ENCODE measurements around the gene SOX15. TPM values are rescaled to one million over a fixed set of nuclear protein-coding genes. Genes with fewer than 3 reads are reported as not detected.

SOX15 gene
- total RNA-seq, 4 donors from 2014 or later, result 1.9 to 2.7 (median 2.4) TPM; not detected in 1

DNA sequence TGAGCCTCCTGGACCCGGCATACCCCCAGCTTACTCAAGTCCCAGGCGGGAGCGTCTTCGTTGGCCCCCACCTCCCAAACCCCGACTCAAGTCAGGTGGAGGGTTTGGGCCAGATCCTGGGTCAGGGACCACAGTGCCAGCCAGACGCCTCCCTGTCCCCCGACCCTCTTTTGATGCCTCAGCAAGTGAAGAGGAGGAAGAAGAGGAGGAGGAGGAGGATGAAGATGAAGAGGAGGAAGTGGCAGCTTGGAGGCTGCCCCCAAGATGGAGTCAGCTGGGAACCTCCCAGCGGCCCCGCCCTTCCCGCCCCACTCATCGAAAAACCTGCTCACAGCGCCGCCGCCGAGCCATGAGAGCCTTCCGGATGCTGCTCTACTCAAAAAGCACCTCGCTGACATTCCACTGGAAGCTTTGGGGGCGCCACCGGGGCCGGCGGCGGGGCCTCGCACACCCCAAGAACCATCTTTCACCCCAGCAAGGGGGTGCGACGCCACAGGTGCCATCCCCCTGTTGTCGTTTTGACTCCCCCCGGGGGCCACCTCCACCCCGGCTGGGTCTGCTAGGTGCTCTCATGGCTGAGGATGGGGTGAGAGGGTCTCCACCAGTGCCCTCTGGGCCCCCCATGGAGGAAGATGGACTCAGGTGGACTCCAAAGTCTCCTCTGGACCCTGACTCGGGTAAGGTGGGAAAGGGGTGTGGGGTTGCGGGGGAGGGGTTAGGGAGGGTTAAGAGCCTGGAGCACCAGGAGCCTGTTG lies 26.6 kb downstream of the SOX15 start:
- no peak overlapping the region for H3K27ac ChIP-seq
- TF ChIP-seq, protein P1, sequence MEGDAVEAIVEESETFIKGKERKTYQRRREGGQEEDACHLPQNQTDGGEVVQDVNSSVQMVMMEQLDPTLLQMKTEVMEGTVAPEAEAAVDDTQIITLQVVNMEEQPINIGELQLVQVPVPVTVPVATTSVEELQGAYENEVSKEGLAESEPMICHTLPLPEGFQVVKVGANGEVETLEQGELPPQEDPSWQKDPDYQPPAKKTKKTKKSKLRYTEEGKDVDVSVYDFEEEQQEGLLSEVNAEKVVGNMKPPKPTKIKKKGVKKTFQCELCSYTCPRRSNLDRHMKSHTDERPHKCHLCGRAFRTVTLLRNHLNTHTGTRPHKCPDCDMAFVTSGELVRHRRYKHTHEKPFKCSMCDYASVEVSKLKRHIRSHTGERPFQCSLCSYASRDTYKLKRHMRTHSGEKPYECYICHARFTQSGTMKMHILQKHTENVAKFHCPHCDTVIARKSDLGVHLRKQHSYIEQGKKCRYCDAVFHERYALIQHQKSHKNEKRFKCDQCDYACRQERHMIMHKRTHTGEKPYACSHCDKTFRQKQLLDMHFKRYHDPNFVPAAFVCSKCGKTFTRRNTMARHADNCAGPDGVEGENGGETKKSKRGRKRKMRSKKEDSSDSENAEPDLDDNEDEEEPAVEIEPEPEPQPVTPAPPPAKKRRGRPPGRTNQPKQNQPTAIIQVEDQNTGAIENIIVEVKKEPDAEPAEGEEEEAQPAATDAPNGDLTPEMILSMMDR (IDR thresholded peaks at IDR 0.05), result no peak
- TF ChIP-seq POLR2A (IDR thresholded peaks at IDR 0.05), result no peak
- H3K9me3 ChIP-seq, result peaks cover 0 to 4% (median 0%) of the 10 kb centered on the region in 4 donors
- DNase-seq, result no peak
- peaks cover 5 to 54% (median 26%) of the 10 kb centered on the region in 4 donors for H3K4me1 ChIP-seq
- peaks cover 0 to 44% (median 0%) of the 10 kb centered on the region in 3 donors for H3K36me3 ChIP-seq
- H3K27me3 ChIP-seq, result no peaks in the 10 kb centered on the region
- peak overlapping the region in 1 of 4 donors; percentile 99 for H3K4me3 ChIP-seq

- Histone ChIP-seq H3K9me3 (peaks cover 0 to 4% (median 0%) of the 10 kb centered on the region in 4 donors), H3K27me3 (no peaks in the 10 kb centered on the region), H3K4me1 (peaks cover 9 to 61% (median 32%) of the 10 kb centered on the region in 4 donors), H3K4me3 (peak overlapping the region; percentile 71 to 99 (median 90)), H3K36me3 (peaks cover 0 to 40% (median 0%) of the 10 kb centered on the region in 3 donors), H3K27ac (peak overlapping the region; percentile 89 to 99 (median 93))
- TF ChIP-seq POLR2A (IDR thresholded peaks at IDR 0.05), result no peak
- TF ChIP-seq, protein P1 (IDR thresholded peaks at IDR 0.05), result no peak
- DNase-seq, result no peak
Measured at GRCh38 chr17:7562208-7562605, 27.7 kb downstream of the SOX15 start.

DNA sequence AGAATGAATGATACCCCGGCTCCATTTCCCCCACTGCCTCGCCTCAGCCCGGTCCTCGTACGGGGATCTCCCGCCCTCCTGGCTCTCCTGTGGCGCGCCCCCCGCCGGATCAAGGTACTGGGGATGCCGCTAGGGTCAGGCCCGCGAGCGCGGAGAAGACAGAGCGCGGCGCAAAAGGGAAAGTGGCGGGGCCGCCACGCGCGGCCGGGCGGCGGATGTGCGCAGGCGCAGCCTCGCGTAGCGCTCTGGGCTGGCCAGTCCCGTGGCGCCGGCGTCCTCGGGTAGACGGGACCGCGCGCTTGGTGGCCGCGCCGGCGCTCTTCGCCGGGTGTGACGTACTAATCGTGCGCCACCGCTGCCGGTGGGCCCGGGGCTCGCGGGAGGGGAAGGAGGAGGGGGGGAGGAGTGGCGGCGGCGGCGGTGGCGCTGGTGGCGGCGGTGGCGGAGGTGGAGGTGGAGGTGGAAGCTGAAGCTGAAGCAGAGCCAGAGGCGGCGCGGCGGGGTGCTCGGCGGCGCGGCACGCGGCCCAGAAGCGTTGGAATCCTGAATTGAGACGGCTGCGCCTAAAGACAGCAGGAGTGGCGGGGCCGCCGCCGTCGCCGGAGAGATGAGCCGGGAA lies 28.2 kb downstream of the SOX15 start, which contains the start of gene SENP3:
SENP3 (plus strand) TSS at position 331 of the 619 bp plus-strand sequence. CDS start 1,158 bp downstream, outside the sequence.
- TF ChIP-seq, protein P1 (IDR thresholded peaks at IDR 0.05), result peak in 3 of 6 experiments; percentile 6 to 27 (median 18)
- TF ChIP-seq POLR2A (IDR thresholded peaks at IDR 0.05), result peak; percentile 39 to 42
- no peaks in the 10 kb centered on the region for H3K27me3 ChIP-seq
- peaks cover 0 to 4% (median 0%) of the 10 kb centered on the region in 4 donors for H3K9me3 ChIP-seq
- peaks cover 9 to 66% (median 32%) of the 10 kb centered on the region in 4 donors for H3K4me1 ChIP-seq
- peak; percentile 89 to 96 (median 93) for DNase-seq
- peak within 1 kb of the TSS; percentile 71 to 99 (median 90) for H3K4me3 ChIP-seq
- peak within 1 kb of the TSS; percentile 89 to 99 (median 93) for H3K27ac ChIP-seq
- H3K36me3 ChIP-seq, result peaks cover 0 to 35% (median 0%) of the 10 kb centered on the region in 3 donors

GRCh38 chr17:7561028-7561575 lies 28.8 kb downstream of the SOX15 start:
- no peaks in the 10 kb centered on the region for H3K27me3 ChIP-seq
- peaks cover 0 to 4% (median 0%) of the 10 kb centered on the region in 4 donors for H3K9me3 ChIP-seq
- peaks cover 9 to 68% (median 32%) of the 10 kb centered on the region in 4 donors for H3K4me1 ChIP-seq
- DNase-seq, result peak; percentile 88 to 97 (median 96)
- H3K36me3 ChIP-seq, result peaks cover 0 to 30% (median 0%) of the 10 kb centered on the region in 3 donors
- peak overlapping the region; percentile 71 to 99 (median 90) for H3K4me3 ChIP-seq
- H3K27ac ChIP-seq, result peak overlapping the region; percentile 89 to 99 (median 93)
- TF ChIP-seq POLR2A (IDR thresholded peaks at IDR 0.05), result peak in 1 of 2 donors; percentile 12
- TF ChIP-seq, protein P1 (IDR thresholded peaks at IDR 0.05), result peak; percentile 74 to 96 (median 94)

Measured in Peyer's patch (tissue), 4 donors.